AG09319 (cell line): ENCODE data around the gene DHX8.
"Not testable (repeated sequence)": the region's sequence is repeated elsewhere in the genome, so short reads cannot be mapped to it uniquely, and the experiment has no call there.

Experiments used
- DNase-seq: peaks from one replicate; pipeline ENCODE4 v3.0.0-alpha.2; 2010; ENCODE audit warnings: low read depth; ENCODE audit errors: extremely low read depth
- TF ChIP-seq, protein P1 (sequence below): IDR thresholded peaks from 2 replicates; pipeline ENCODE4 v1.5.1; 2011; ENCODE audit warnings: low read depth, mild to moderate bottlenecking, inconsistent platforms, low read length, moderate library complexity

DHX8 gene

DNA sequence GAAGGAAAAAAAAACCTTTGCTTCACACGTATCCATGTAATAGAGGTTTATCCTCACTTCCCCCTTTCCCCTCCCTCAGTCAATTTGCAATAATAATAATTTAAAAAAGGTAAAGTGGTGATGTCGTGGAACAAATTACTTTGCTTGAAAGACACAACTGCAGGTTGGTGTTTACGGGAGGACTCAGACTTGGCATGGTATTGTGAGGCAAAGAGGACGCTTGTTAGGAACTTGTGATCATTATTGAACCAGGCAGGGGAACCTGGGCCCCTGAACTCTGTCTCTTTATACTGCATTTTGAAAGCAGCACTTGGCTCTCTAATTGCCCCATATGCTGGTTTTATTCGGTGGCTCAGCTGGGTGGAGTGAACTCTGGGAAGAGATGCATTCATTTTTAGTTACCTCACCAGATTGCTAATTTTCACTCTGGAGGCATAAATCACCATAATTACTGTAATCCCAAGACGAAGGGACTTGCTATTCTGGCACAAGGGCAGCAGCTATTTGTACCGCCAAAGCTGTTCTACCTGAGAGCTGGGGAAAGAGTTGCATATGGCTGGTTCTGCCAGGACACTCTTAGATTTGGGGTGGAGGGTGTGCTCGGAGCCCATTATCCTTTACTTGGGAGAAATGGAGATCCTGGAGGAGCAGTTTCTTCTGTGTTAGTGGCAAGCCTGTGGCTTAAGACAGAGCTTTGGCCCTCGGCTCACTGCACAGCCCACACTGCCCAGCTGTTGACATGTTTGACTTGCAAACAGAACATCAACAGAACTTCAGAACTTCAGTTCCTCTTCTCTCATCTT, 5.7 kb upstream of the DHX8 start:
- DNase-seq: no peak
- TF ChIP-seq, protein P1, sequence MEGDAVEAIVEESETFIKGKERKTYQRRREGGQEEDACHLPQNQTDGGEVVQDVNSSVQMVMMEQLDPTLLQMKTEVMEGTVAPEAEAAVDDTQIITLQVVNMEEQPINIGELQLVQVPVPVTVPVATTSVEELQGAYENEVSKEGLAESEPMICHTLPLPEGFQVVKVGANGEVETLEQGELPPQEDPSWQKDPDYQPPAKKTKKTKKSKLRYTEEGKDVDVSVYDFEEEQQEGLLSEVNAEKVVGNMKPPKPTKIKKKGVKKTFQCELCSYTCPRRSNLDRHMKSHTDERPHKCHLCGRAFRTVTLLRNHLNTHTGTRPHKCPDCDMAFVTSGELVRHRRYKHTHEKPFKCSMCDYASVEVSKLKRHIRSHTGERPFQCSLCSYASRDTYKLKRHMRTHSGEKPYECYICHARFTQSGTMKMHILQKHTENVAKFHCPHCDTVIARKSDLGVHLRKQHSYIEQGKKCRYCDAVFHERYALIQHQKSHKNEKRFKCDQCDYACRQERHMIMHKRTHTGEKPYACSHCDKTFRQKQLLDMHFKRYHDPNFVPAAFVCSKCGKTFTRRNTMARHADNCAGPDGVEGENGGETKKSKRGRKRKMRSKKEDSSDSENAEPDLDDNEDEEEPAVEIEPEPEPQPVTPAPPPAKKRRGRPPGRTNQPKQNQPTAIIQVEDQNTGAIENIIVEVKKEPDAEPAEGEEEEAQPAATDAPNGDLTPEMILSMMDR: no peak

DNA sequence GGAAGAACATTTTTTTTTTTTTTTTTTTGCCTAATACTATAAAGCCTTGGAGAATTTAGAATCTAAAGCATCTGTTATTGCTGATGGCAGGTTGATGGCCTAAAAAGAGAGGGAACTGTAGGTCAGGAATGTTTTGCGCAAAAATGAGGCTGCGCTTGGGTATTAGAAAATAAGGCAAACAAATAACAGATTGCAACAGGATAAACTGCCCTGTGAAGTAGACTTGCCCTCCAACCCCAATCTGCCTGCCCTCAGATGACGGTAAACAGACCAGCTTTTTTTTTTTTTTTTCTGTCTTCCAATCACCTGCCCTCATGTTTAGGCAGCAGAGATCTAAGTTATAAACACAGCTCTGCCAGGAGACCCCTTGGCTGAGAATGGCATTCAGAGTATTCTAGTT, 3.8 kb upstream of the DHX8 start:
- DNase-seq: no peak
- TF ChIP-seq, protein P1: no peak

DNA sequence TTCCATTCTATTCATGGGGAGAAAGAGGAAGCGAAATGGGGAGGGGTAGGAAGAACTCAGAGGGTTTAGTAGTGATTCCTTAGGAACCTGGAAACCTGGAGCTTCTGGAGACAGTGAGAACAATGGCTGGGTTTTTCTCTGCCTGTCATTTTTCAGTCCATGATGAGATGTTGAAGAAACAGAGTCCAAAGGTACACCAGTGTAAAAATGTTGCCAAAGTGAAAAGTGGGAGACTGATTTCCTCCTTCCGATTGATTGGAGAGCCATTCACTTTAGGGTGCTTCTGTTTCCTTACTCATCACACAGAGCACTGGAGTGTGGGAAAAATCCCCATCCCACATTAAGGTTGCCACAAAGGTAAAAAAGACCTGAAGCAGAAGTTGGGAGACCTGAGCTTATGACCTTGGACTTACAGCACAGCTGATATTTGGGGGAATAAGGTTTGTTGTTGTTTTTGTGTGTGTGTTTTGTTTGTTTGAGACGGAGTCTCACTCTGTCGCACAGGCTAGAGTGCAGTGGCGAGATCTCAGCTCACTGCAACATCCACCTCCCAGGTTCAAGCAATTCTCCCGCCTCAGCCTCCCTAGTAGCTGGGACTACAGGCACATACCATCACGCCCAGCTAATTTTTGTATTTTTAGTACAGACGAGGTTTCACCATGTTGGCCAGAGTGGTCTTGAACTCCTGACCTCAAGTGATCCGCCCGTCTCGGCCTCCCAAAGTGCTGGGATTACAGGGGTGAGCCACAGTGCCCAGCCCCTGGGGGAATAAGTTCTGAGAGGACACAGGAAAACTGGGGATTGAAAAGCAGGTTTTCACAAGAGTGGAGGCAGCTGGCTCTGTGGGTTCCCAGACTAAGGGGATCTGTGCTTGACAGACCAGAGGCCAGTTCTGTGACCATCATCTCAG, 1.4 kb upstream of the DHX8 start:
- no peak for DNase-seq
- TF ChIP-seq, protein P1: no peak

DNA sequence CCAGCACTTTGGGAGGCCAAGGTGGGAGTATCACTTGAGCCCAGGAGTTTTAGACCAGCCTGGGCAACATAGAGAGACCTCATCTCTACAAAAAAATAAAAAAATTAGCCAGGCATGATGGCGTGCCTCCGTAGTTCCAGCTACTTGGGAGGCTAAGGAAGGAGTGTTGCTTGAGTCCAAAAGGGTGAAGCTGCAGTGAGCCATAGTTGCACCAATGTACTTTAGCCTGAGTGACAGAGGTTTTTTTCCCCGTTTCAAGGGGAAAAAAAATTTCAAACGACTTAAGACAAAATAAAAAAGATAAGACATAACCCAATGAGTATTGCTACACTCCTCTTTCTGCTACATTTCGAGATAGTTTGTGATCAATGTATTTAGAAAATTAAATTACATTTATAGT, 6.8 kb downstream of the DHX8 start:
- no peak for DNase-seq
- TF ChIP-seq, protein P1: no peak

DNA sequence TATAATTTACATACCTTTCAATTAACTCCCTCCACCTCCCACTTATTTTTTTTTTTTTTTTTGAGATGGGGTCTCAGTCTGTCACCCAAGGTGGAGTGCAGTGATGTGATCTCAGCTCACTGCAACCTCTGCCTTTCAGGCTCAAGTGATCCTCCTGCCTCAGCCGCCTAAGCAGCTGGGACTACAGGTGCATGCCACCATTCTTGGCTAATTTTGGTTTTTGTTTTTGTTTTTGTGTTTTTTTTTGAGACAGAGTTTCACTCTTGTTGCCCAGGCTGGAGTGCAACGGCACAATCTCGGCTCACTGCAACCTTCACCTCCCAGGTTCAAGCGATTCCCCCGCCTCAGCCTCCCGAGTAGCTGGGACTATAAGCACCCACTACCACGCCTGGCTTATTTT, 25.7 kb downstream of the DHX8 start:
- not testable (repeated sequence) for DNase-seq

DNA sequence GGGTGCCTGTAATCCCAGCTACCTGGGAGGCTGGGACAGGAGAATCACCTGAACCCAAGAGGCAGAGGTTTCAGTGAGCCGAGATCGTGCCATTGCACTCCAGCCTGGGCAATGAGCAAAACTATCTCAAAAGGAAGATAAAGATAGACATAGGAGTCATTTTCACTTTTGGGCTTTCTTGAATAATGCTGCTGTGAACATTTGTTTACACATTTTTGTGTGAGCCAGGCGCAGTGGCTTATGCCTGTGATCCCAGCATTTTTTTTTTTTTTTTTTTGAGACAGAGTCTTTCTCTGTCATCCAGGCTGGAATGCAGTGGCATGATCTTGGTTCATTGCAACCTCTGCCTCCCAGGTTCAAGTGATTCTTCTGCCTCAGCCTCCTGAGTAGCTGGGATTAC, 27.4 kb downstream of the DHX8 start:
- DNase-seq: not testable (repeated sequence)

DNA sequence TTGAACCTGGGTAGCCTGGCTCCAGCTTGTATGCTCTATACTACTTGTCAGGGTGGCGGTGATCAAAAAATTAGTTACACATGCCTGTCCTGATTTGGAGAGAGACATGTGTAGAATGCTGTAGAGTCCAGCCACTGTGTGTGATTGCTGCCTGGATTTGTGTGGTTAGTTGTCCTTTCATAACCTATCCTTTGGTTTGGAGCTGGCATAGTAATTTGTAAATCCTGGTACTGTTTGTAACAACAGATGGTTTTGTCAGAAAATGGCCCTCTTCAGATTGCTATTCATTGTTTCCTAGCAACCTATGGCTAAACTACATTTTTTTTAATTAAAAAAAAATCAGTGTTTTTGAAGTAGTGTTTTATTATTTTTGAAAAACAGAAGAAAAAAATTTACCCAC, 31.9 kb downstream of the DHX8 start:
- DNase-seq: no peak
- TF ChIP-seq, protein P1: no peak

DNA sequence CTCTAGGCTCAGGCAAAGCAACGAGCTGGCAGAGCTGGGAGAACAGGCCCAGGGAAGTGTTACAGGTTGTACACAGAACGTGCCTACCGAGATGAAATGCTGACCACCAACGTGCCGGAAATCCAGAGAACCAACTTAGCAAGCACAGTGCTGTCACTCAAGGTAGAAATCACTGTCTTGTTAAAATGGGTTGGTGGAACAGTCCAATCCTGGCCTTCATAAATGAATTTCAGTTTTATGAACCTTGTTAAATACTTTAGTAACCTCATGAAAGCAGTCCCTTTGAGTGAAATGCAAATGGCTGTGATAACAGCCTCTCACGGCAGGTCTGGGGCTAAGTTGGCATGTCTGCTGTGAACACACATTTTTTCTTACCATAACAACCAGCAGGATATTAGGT, 33.4 kb downstream of the DHX8 start:
- TF ChIP-seq, protein P1: no peak

More for the DNA sequence above, 33.4 kb downstream of the DHX8 start:
- DNase-seq: no peak
